HG02642 (cell line): Measurements from ENCODE around the gene KCND3.
"Not testable (repeated sequence)": the region's sequence is repeated elsewhere in the genome, so short reads cannot be mapped to it uniquely, and the experiment has no call there.

Experiments
- ATAC-seq: cut with Tn5 transposase; IDR thresholded peaks from one replicate; pipeline ENCODE4 v1.9.1; 2021; ENCODE audit warnings: mild to moderate bottlenecking; ENCODE audit not compliant: unreplicated experiment, poor library complexity

Gene KCND3

GRCh38 chr1:111825217-111825616 is 164.3 kb downstream of the KCND3 start:
- no peak for ATAC-seq

- no peak for ATAC-seq
These were observed 167.3 kb downstream of the KCND3 start for GRCh38 chr1:111822138-111822537.

GRCh38 chr1:111821121-111821745 is 168.2 kb downstream of the KCND3 start:
- no peak for ATAC-seq

- no peak for ATAC-seq
These were observed 169.8 kb downstream of the KCND3 start for GRCh38 chr1:111819566-111820263.

- no peak for ATAC-seq
These were observed 170.9 kb downstream of the KCND3 start for GRCh38 chr1:111818546-111818945.

GRCh38 chr1:111818081-111818480 is 171.4 kb downstream of the KCND3 start:
- no peak for ATAC-seq

- no peak for ATAC-seq
These were observed 174.8 kb downstream of the KCND3 start for GRCh38 chr1:111814642-111815041.

- no peak for ATAC-seq
These were observed 175.2 kb downstream of the KCND3 start for GRCh38 chr1:111814305-111814628.

GRCh38 chr1:111813440-111814304 is 175.8 kb downstream of the KCND3 start:
- ATAC-seq = no peak

- no peak for ATAC-seq
These were observed 177.2 kb downstream of the KCND3 start for GRCh38 chr1:111812306-111812705.

GRCh38 chr1:111811891-111812290 is 177.6 kb downstream of the KCND3 start:
- no peak for ATAC-seq

GRCh38 chr1:111805251-111805650 is 184.2 kb downstream of the KCND3 start:
- no peak for ATAC-seq

GRCh38 chr1:111804776-111805175 is 184.7 kb downstream of the KCND3 start:
- ATAC-seq = no peak

GRCh38 chr1:111803951-111804350 is 185.5 kb downstream of the KCND3 start:
- no peak for ATAC-seq

- ATAC-seq = no peak
These were observed 186.5 kb downstream of the KCND3 start for GRCh38 chr1:111802984-111803383.

GRCh38 chr1:111802110-111802509 is 187.4 kb downstream of the KCND3 start:
- no peak for ATAC-seq

- no peak for ATAC-seq
These were observed 188.2 kb downstream of the KCND3 start for GRCh38 chr1:111801071-111801850.

GRCh38 chr1:111799722-111800121 is 189.7 kb downstream of the KCND3 start:
- not testable (repeated sequence) for ATAC-seq

- ATAC-seq = no peak
These were observed 190.9 kb downstream of the KCND3 start for GRCh38 chr1:111798580-111798979.

- no peak for ATAC-seq
These were observed 194.1 kb downstream of the KCND3 start for GRCh38 chr1:111795401-111795800.

- ATAC-seq = no peak
These were observed 195.5 kb downstream of the KCND3 start for GRCh38 chr1:111793923-111794322.
